HG02623 (cell line): Measurements from ENCODE around the gene MAPK10.

Experiments
- ATAC-seq: cut with Tn5 transposase; IDR thresholded peaks from one replicate; pipeline ENCODE4 v1.9.1; 2021; ENCODE audit warnings: moderate library complexity; ENCODE audit not compliant: unreplicated experiment

Gene MAPK10

DNA sequence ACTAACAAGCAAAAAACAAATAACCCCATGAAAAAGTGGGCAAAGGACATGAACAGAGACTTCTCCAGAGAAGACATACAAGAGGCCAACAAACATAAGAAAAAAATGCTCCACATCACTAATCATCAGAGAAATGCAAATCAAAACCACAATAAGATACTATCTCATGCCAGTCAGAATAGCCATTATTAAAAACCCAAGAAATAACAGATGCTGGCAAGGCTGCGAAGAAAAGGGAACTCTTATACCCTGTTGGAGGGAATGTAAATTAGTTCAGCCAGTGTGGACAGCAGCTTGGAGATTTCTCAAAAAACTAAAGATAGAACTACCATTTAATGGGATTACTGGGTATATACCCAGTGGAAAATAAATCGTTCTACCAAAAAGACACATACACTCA is 79.6 kb downstream of the MAPK10 start:
- no peak for ATAC-seq

- no peak for ATAC-seq
Measured at GRCh38 chr4:86279293-86279960, 80.4 kb downstream of the MAPK10 start.

DNA sequence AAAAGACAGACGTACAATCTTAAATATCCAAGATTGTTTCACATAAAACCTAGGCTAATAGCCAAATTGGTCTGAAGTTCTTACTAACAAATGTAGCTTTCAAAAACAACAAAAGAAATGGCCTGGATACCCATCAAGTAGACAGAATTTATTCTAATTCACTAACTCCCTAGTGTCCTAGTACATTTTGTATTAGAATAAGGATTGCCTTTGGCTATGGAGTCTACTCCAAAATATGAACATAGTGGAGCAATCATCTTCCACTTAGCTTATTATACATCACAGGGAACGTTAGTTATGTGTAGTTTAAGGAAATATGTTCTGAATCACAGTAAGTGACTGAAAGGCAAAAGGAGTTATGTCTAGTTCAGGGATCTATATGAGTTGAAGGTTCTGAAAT is 81.7 kb downstream of the MAPK10 start:
- ATAC-seq, result no peak

- no peak for ATAC-seq
Measured at GRCh38 chr4:86274642-86275041, 85.2 kb downstream of the MAPK10 start.

DNA sequence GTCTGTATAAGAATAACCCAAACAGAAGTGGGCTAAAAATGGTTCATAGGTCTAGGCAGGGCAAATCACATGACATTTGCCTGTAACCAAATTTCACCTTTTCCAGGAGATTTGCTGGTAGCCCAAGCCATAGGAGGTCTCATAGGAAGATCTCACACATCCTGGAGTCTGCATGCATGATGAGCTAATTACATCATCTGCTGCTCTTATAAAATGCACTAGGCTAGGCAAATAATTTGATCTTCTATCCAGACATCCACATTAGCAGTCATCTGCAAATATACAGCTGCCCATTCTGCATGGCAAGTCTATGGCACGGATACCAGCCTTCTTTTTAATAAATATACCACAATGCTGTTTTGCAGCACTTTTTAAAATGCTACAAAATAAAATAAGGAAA is 87.2 kb downstream of the MAPK10 start:
- no peak for ATAC-seq

DNA sequence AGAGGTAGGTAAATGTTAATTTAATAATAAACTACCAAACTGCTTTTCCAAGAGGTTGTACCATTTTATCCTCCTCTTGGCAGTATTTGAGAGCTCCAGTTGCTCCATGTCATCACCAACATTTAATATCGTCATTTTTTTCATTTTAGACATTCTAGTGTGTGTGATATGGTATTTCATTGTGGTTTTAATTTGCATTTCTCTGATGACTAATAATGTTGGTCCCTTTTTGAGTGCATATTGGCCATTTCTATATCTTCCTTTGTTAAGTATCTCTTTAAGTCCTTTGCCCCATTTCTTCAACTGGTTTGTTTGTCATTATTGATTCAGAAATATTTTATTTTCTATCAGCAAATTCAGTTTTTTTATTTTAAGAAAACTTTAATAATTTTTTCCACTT is 88.8 kb downstream of the MAPK10 start:
- no peak for ATAC-seq

GRCh38 chr4:86269354-86269753 is 90.5 kb downstream of the MAPK10 start:
- no peak for ATAC-seq

DNA sequence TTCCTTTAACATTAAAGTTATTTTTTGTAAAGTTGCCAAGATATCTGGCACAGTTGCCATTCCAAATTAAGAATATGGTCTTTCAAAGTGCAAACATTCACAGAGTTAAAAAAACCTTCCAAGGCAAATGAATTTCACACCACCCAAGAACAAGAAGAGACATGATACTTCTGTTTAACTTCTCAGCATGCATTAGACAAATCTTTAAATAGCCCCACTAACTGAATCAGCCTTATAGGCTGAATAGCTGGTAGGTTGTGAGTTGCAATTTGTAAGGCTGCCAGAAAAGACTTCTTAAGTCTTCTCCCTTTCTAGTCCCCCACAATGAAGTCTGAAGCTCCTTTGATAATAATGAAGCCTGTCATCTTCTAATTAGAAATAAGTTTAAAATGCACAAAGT is 95.6 kb downstream of the MAPK10 start:
- no peak for ATAC-seq

DNA sequence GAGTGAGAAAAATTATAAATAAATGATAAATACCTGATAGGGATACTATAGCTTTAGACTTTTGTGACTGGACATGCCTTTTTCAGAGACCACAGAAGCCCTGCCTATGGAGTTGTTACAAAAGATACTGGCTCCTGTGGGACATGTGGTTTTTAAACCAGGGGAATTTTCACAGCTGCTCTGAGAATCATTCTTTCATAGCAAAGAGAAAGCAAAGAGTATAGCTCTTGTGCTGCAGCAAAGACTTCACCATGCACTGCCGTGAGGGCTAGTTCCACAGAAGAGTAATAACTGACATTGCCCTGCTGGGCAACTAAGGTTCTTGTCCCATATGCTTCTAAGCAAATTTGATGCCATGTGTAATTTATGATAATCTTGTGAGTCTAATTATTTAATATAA is 98.2 kb downstream of the MAPK10 start:
- no peak for ATAC-seq

DNA sequence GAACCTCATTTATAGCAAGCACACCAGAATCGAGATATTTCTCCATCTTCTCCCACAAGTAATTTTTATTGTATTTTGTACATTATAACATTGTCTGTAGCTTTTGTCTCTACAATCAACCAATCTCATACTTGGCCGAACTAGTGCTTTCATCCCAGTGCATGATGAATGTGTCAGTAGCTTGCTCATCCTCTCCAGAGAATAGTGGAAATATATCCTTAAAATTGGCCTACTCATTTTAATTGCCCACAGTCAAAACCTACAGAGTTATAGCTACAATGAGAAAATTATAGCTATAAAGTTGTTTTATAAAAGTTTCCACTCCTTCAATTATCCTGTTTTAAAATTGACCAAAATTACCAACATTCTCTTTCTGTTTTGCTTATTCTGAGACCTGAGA is 103.8 kb downstream of the MAPK10 start:
- no peak for ATAC-seq

- ATAC-seq, result no peak
Measured at GRCh38 chr4:86250619-86251018, 109.2 kb downstream of the MAPK10 start.

GRCh38 chr4:86250006-86250405 is 109.8 kb downstream of the MAPK10 start:
- no peak for ATAC-seq

DNA sequence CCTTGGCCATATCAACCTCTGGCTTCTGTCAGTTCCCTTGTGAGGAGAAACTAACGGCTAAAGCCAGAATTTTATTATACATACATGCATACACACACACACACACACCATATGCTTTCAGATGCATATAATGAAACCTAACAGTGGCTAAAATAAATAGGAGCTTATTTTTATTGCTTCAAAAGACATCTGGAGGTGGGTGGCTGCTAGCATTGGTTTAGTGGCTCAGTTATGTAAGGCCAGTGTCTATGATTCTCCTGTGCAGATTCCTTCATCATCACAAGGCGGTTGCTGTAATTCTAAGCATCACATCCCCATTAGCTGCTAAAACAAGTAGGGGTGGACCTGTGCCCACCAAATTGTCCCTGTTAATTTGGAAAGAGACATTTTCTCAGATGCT is 110.8 kb downstream of the MAPK10 start:
- ATAC-seq, result no peak

GRCh38 chr4:86247906-86248305 is 111.9 kb downstream of the MAPK10 start:
- ATAC-seq, result no peak

- no peak for ATAC-seq
Measured at GRCh38 chr4:86247320-86247719, 112.5 kb downstream of the MAPK10 start.

- no peak for ATAC-seq
Measured at GRCh38 chr4:86243750-86244149, 116.1 kb downstream of the MAPK10 start.

DNA sequence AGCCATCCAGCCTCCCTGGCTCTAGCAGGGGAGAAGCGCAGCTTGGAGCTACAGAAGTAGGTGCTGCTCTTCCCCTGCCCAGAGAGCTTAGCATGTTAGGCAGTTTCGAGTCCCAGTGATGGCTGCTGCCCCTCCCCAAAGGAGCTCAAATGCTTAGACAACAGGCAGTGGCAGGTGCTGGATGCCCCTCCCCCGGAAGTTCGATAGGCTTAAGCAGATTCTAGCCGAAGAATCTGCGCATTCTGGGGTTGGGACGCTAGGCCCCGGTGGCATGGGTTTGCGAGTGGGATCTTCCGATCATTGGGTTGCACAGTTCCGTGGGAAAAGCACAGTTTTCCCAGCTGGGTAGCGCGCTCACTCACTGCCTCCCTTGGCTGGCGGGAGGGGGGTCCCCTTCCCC is 117.2 kb downstream of the MAPK10 start:
- no peak for ATAC-seq

GRCh38 chr4:86235549-86235948 is 124.3 kb downstream of the MAPK10 start:
- ATAC-seq, result no peak

DNA sequence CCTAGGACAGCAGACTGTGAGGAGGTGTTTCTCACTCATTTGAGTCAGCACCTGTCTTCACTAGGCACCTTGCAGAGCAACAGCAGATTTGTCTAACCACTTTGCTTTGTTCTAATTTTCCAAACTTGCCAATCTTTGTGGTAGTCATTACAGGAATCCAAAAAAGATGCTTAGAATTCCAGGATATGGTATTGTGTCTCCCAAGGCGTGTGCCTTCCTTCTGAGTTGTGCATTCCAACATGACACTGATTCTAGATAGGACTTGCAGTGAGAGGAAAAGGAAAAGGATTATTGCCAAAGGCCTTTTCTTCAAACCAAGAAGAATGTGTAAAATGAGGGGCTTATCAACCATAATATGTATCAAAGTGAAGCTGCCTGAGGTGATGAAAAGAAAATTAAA is 126.2 kb downstream of the MAPK10 start:
- no peak for ATAC-seq

GRCh38 chr4:86233090-86233489 is 126.8 kb downstream of the MAPK10 start:
- ATAC-seq, result no peak

- ATAC-seq, result no peak
Measured at GRCh38 chr4:86223472-86223871, 136.4 kb downstream of the MAPK10 start.

GRCh38 chr4:86221002-86221401 is 138.9 kb downstream of the MAPK10 start:
- no peak for ATAC-seq

DNA sequence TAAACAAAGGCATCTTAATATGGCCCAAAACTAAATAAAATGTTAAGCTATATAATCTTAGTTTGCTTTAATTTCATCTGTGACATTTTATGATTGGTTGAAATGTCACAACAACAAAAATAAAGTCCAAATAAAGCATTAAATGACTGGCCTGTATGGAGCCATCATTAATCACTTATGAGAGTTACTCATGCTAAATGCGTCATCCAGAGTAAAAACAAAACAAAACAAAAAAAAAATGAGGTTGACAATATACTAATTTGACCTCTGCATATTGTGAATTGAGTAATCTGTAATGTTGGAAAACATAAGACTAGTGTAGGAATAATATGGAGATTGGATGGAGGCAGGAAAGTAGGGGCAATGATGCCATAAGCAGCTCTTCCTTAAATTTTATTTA is 139.7 kb downstream of the MAPK10 start:
- no peak for ATAC-seq
